ENCODE results near the gene AK9.
"Not testable (repeated sequence)": the region's sequence is repeated elsewhere in the genome, so short reads cannot be mapped to it uniquely, and the experiment has no call there.

AK9 gene

DNA sequence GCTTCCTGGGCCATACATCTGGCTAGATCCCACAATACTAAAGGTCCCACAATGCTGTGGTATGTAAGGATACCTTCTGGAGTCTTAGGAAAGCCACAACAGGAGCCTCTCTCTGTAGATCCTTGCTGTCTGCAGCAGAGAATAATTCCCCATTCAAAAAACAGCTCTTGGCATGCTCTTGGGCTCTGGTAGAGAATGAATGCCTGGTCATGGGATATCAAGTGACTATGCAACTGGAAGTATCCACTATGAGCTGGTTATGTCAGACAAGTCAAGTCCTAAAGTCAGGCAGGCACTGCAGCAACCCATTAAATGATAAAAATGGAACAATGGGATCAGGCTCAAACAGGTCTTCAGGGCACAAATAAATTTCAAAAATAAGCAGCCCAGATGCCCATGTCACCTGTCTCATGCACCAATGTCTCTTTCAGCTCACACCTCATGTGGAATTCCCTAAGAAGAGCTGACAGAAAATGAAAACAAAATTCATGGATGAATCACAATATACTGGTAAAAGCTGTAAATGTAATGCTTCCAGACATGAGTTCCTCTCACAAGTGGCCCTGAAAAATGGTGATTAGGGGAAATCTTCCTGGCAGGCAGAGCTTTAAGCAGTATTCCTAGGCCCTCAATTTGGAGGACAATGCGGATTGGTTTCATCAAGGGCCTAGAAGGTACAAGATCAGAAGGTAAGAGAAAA, 4.3 kb downstream of the AK9 start:
- Histone ChIP-seq H3K9ac (ENCODE audit: low read length) (no peak overlapping the region), H4K20me1 (ENCODE audit: insufficient read depth, low read length) (no peaks in the 10 kb centered on the region), H3K4me3 (ENCODE audit: low read depth, low read length, poor library complexity, severe bottlenecking) (no peak overlapping the region), H3K9me2 (ENCODE audit: low read depth, low read length) (no peaks in the 10 kb centered on the region), H3K4me2 (ENCODE audit: low read length) (no peak overlapping the region), H3K27ac (ENCODE audit: low read depth, low read length, poor library complexity, severe bottlenecking) (no peak overlapping the region), H3K27me3 (ENCODE audit: insufficient read depth, low read length) (no peaks in the 10 kb centered on the region), H3F3A (ENCODE audit: insufficient read depth, low read length) (no peaks in the 10 kb centered on the region), H3K4me1 (ENCODE audit: insufficient read depth, low read length, severe bottlenecking) (peaks cover 9% of the 10 kb centered on the region), H3K36me3 (ENCODE audit: insufficient read depth, low read length) (no peaks in the 10 kb centered on the region), H3K9me3 (ENCODE audit: low read length) (no peaks in the 10 kb centered on the region), H3K79me2 (ENCODE audit: insufficient read depth, low read length) (no peaks in the 10 kb centered on the region), H2AFZ (ENCODE audit: low read length) (no peak overlapping the region)
- TF ChIP-seq, protein P1, sequence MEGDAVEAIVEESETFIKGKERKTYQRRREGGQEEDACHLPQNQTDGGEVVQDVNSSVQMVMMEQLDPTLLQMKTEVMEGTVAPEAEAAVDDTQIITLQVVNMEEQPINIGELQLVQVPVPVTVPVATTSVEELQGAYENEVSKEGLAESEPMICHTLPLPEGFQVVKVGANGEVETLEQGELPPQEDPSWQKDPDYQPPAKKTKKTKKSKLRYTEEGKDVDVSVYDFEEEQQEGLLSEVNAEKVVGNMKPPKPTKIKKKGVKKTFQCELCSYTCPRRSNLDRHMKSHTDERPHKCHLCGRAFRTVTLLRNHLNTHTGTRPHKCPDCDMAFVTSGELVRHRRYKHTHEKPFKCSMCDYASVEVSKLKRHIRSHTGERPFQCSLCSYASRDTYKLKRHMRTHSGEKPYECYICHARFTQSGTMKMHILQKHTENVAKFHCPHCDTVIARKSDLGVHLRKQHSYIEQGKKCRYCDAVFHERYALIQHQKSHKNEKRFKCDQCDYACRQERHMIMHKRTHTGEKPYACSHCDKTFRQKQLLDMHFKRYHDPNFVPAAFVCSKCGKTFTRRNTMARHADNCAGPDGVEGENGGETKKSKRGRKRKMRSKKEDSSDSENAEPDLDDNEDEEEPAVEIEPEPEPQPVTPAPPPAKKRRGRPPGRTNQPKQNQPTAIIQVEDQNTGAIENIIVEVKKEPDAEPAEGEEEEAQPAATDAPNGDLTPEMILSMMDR (IDR thresholded peaks at IDR 0.05; ENCODE audit: low read length), result no peak
- TF ChIP-seq EZH2 (IDR thresholded peaks at IDR 0.05; ENCODE audit: borderline replicate concordance, low read length), result no peak

DNA sequence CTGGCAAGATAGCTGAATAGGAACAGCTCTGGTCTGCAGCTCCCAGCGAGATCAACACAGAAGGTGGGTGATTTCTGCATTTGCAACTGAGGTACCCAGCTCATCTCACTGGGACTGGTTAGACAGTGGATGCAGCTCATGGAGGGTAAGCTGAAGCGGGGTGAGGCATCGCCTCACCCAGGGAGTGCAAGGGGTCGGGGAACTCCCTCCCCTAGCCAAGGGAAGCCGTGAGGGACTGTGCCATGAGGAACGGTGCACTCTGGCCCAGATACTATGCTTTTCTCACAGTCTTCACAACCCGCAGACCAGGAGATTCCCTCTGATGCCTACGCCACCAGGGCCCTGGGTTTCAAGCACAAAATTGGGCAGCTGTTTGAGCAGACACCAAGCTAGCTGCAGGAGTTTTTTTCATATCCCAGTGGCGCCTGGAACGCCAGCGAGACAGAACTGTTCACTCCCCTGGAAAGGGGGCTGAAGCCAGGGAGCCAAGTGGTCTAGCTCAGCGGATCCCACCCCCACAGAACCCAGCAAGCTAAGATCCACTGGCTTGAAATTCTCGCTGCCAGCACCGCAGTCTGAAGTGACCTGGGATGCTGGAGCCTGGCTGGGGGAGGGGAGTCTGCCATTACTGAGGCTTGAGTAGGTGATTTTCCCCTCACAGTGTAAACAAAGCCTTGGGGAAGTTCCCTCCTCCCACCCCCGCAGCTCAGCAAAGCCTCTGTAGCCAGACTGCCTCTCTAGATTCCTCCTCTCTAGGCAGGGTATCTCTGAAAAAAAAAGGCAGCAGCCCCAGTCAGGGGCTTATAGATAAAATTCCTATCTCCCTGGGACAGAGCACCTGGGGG, 12.1 kb downstream of the AK9 start:
- H2AFZ ChIP-seq (ENCODE audit: low read length); H3K4me3 ChIP-seq (ENCODE audit: low read depth, low read length, poor library complexity, severe bottlenecking); H3K4me2 ChIP-seq (ENCODE audit: low read length); H3K36me3 ChIP-seq (ENCODE audit: insufficient read depth, low read length); H3K9me3 ChIP-seq (ENCODE audit: low read length); H3F3A ChIP-seq (ENCODE audit: insufficient read depth, low read length); H3K9me2 ChIP-seq (ENCODE audit: low read depth, low read length); H3K4me1 ChIP-seq (ENCODE audit: insufficient read depth, low read length, severe bottlenecking); H3K79me2 ChIP-seq (ENCODE audit: insufficient read depth, low read length); H4K20me1 ChIP-seq (ENCODE audit: insufficient read depth, low read length); H3K9ac ChIP-seq (ENCODE audit: low read length); H3K27ac ChIP-seq (ENCODE audit: low read depth, low read length, poor library complexity, severe bottlenecking); H3K27me3 ChIP-seq (ENCODE audit: insufficient read depth, low read length): not testable (repeated sequence)

DNA sequence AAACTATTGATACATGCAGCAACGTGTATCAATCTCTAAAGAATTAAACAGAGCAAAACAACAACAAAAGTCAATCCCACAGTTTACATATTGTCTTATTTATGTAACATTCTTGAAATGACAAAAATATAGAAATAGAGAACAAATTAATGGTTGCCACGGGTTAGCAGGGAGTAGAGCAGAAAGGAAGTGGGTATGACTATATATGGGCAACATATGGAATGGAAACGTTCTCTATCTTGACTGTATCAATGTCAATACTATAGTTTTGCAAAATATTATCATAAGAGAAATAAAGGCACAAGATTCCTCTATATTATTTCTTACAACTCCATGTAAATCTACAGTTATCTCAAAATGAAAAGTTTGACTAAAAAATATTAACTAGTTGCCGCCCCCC, 12.8 kb downstream of the AK9 start:
- no peak overlapping the region for H2AFZ ChIP-seq (ENCODE audit: low read length)
- no peaks in the 10 kb centered on the region for H3F3A ChIP-seq (ENCODE audit: insufficient read depth, low read length)
- TF ChIP-seq, protein P1 (IDR thresholded peaks at IDR 0.05; ENCODE audit: low read length), result no peak
- TF ChIP-seq EZH2 (IDR thresholded peaks at IDR 0.05; ENCODE audit: borderline replicate concordance, low read length), result no peak
- no peaks in the 10 kb centered on the region for H3K4me1 ChIP-seq (ENCODE audit: insufficient read depth, low read length, severe bottlenecking)
- no peaks in the 10 kb centered on the region for H3K9me2 ChIP-seq (ENCODE audit: low read depth, low read length)
- no peak overlapping the region for H3K9ac ChIP-seq (ENCODE audit: low read length)
- H3K9me3 ChIP-seq (ENCODE audit: low read length), result no peaks in the 10 kb centered on the region
- H4K20me1 ChIP-seq (ENCODE audit: insufficient read depth, low read length), result no peaks in the 10 kb centered on the region
- no peaks in the 10 kb centered on the region for H3K79me2 ChIP-seq (ENCODE audit: insufficient read depth, low read length)
- H3K27me3 ChIP-seq (ENCODE audit: insufficient read depth, low read length), result no peaks in the 10 kb centered on the region
- no peak overlapping the region for H3K27ac ChIP-seq (ENCODE audit: low read depth, low read length, poor library complexity, severe bottlenecking)
- no peaks in the 10 kb centered on the region for H3K36me3 ChIP-seq (ENCODE audit: insufficient read depth, low read length)
- H3K4me2 ChIP-seq (ENCODE audit: low read length), result no peak overlapping the region
- no peak overlapping the region for H3K4me3 ChIP-seq (ENCODE audit: low read depth, low read length, poor library complexity, severe bottlenecking)
